ENCODE data around the gene MYCBP2. TPM values are rescaled to one million over a fixed set of nuclear protein-coding genes. Genes with fewer than 3 reads are reported as not detected.
A peak's percentile ranks its signal among the peaks of the same experiment; 100 is the strongest.

MYCBP2 gene
- total RNA-seq, 1 donor from 2014 or later: 264 TPM

GRCh38 chr13:77329133-77329910, 2.4 kb upstream of the MYCBP2 start:
- no peaks in the 10 kb centered on the region for H3K36me3 ChIP-seq
- peak overlapping the region; percentile 64 to 68 for H3K27ac ChIP-seq
- H3K4me3 ChIP-seq: peak overlapping the region; percentile 75 to 78
- no peaks in the 10 kb centered on the region for H3K9me3 ChIP-seq
- intact Hi-C loops (cut with DNase I): loop anchor here (1.0 to 10.0 kb wide), 5 partner anchors 58 to 445 kb away; partner anchors contain the start of genes FBXL3, KCTD12 and SLAIN1
- no peaks in the 10 kb centered on the region for H3K27me3 ChIP-seq
- TF ChIP-seq, protein P1, sequence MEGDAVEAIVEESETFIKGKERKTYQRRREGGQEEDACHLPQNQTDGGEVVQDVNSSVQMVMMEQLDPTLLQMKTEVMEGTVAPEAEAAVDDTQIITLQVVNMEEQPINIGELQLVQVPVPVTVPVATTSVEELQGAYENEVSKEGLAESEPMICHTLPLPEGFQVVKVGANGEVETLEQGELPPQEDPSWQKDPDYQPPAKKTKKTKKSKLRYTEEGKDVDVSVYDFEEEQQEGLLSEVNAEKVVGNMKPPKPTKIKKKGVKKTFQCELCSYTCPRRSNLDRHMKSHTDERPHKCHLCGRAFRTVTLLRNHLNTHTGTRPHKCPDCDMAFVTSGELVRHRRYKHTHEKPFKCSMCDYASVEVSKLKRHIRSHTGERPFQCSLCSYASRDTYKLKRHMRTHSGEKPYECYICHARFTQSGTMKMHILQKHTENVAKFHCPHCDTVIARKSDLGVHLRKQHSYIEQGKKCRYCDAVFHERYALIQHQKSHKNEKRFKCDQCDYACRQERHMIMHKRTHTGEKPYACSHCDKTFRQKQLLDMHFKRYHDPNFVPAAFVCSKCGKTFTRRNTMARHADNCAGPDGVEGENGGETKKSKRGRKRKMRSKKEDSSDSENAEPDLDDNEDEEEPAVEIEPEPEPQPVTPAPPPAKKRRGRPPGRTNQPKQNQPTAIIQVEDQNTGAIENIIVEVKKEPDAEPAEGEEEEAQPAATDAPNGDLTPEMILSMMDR (IDR thresholded peaks at IDR 0.05): no peak
- peak; percentile 60 to 93 for DNase-seq (ENCODE audit: low spot score in 2 of 2)
- H3K4me1 ChIP-seq: peaks cover 0 to 16% of the 10 kb centered on the region in 2 donors

- Histone ChIP-seq H3K4me1 (peaks cover 0 to 16% of the 10 kb centered on the region in 2 donors), H3K4me3 (peak overlapping the region; percentile 75 to 78), H3K36me3 (no peaks in the 10 kb centered on the region), H3K27me3 (no peaks in the 10 kb centered on the region), H3K27ac (peak overlapping the region; percentile 64 to 68), H3K9me3 (no peaks in the 10 kb centered on the region)
- intact Hi-C loops (cut with DNase I): loop anchor here (1.0 to 10.0 kb wide), 5 partner anchors 59 to 444 kb away; partner anchors contain the start of genes FBXL3, KCTD12 and SLAIN1
- no peak for DNase-seq (ENCODE audit: low spot score in 2 of 2)
- TF ChIP-seq, protein P1 (IDR thresholded peaks at IDR 0.05): no peak
These were observed 1.9 kb upstream of the MYCBP2 start for GRCh38 chr13:77328819-77329132.

- no peaks in the 10 kb centered on the region for H3K27me3 ChIP-seq
- intact Hi-C loops (cut with DNase I): loop anchor here (5.0 to 10.0 kb wide), 3 partner anchors 298 to 441 kb away; partner anchors contain the start of genes FBXL3, KCTD12 and SLAIN1
- H3K4me3 ChIP-seq: peak overlapping the region; percentile 68 to 96
- TF ChIP-seq, protein P1 (IDR thresholded peaks at IDR 0.05): no peak
- H3K4me1 ChIP-seq: peaks cover 0 to 26% of the 10 kb centered on the region in 2 donors
- H3K36me3 ChIP-seq: no peaks in the 10 kb centered on the region
- no peak for DNase-seq (ENCODE audit: low spot score in 2 of 2)
- H3K27ac ChIP-seq: peak overlapping the region; percentile 39 to 93
- no peaks in the 10 kb centered on the region for H3K9me3 ChIP-seq
These were observed 1.4 kb downstream of the MYCBP2 start for GRCh38 chr13:77325371-77325980.

DNA sequence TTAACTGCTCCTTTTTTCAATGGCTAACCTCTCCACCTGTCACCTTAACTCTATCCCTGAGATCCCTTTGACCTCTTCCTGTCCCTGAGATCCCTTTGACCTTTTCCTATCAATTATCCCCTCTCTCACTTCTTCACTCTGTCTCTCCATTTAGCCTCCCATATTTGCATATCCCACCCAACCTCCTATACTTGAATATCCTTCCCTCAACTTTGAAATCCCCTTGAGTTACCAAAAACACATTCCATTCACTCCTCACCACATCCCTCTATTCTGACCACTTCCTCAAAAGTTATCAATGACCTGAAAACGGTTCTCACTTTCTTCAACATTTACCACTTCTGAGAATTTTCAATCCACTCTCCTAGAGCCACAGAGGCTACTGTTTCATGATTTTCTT, 3.0 kb downstream of the MYCBP2 start:
- Histone ChIP-seq H3K27me3 (no peaks in the 10 kb centered on the region), H3K4me1 (peaks cover 0 to 23% of the 10 kb centered on the region in 2 donors), H3K9me3 (no peaks in the 10 kb centered on the region), H3K36me3 (no peaks in the 10 kb centered on the region), H3K27ac (no peak overlapping the region), H3K4me3 (no peak overlapping the region)
- intact Hi-C loops (cut with DNase I): loop anchor here (10.0 kb wide), 1 partner anchor 439 kb away; the partner anchor contains the start of gene KCTD12
- TF ChIP-seq, protein P1 (IDR thresholded peaks at IDR 0.05): no peak
- no peak for DNase-seq (ENCODE audit: low spot score in 2 of 2)

DNA sequence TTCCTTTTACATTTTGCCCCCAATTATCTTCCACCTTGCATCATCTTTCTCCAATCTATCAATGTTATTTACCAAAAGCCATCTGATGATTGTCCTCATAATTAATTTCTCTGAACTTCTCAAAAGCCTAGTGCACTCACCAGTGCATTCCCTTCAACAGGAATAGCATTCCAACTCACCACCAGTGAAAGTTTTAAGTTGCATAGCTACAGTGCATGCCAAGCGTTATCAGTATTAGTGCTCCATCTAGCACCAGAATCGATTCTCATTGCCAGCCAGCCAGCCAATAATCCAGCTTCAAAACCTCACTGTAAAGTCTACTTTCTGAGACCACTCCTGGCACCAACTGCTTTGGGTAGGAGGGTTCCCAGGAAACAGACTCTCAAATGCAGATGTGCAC, 7.4 kb downstream of the MYCBP2 start:
- intact Hi-C loops (cut with DNase I): no loop called here
- no peaks in the 10 kb centered on the region for H3K9me3 ChIP-seq
- peaks cover 0 to 13% of the 10 kb centered on the region in 2 donors for H3K4me1 ChIP-seq
- H3K27ac ChIP-seq: no peak overlapping the region
- peaks cover 0 to 6% of the 10 kb centered on the region in 2 donors for H3K36me3 ChIP-seq
- DNase-seq (ENCODE audit: low spot score in 2 of 2): no peak
- H3K4me3 ChIP-seq: no peak overlapping the region
- TF ChIP-seq, protein P1 (IDR thresholded peaks at IDR 0.05): no peak
- H3K27me3 ChIP-seq: no peaks in the 10 kb centered on the region

Measured in ascending aorta (tissue), 2 donors.